OCI-LY7 (cell line): Measurements from ENCODE around the gene TMEM260.

ENCODE experiments used
- CTCF ChIP-seq: fragments of 200-600 bp; sonication (generic); conservative IDR thresholded peaks from 2 replicates; pipeline ENCODE4 v1.5.1; 2014; ENCODE audit warnings: mild to moderate bottlenecking, antibody characterized with exemption, low read length, moderate library complexity, mixed read lengths
- EZH2phosphoT487 ChIP-seq: fragments of 200-600 bp; sonication (generic); IDR thresholded peaks from 2 replicates; pipeline ENCODE4 v1.6.1; 2018; ENCODE audit warnings: low read depth, borderline replicate concordance, mild to moderate bottlenecking, mixed run types, antibody characterized with exemption, low read length, moderate library complexity, mixed read lengths

GRCh38 chr14:56664811-56665421, 85.3 kb downstream of the TMEM260 start:
- TF ChIP-seq CTCF (no peak), EZH2phosphoT487 (no peak)
